HEK293 (cell line): ENCODE results near the gene EBF3.

Experiments used
- ELK4 ChIP-seq: IDR thresholded peaks from 2 replicates; pipeline ENCODE4 v1.6.1; 2011; ENCODE audit warnings: mild to moderate bottlenecking, low read depth, low read length, borderline replicate concordance
- GFI1B ChIP-seq: fragments of 450-650 bp; formaldehyde crosslinking; IDR thresholded peaks from 2 replicates; pipeline ENCODE4 v1.5.1; 2016; ENCODE audit warnings: missing biosample characterization, missing genetic modification characterization
- GLIS1 ChIP-seq: fragments of 450-650 bp; formaldehyde crosslinking; IDR thresholded peaks from 2 replicates; pipeline ENCODE4 v1.5.1; 2016; ENCODE audit warnings: missing biosample characterization, missing genetic modification characterization
- KLF9 ChIP-seq: fragments of 450-650 bp; formaldehyde crosslinking; IDR thresholded peaks from 2 replicates; pipeline ENCODE4 v1.5.1; 2016; ENCODE audit warnings: missing biosample characterization, missing genetic modification characterization, low read depth
- MZF1 ChIP-seq: fragments of 450-650 bp; formaldehyde crosslinking; IDR thresholded peaks from 2 replicates; pipeline ENCODE4 v1.5.1; 2017; ENCODE audit warnings: missing biosample characterization, missing genetic modification characterization, borderline replicate concordance
- PRDM10 ChIP-seq: fragments of 450-650 bp; formaldehyde crosslinking; IDR thresholded peaks from 2 replicates; pipeline ENCODE4 v1.5.1; 2016; ENCODE audit warnings: missing biosample characterization, missing genetic modification characterization
- SCRT1 ChIP-seq: fragments of 450-650 bp; formaldehyde crosslinking; IDR thresholded peaks from 2 replicates; pipeline ENCODE4 v1.5.1; 2016; ENCODE audit warnings: missing biosample characterization, missing genetic modification characterization, borderline replicate concordance
- ZBTB26 ChIP-seq: fragments of 450-650 bp; formaldehyde crosslinking; optimal IDR thresholded peaks from 2 replicates; pipeline ENCODE3; 2016; ENCODE audit warnings: missing biosample characterization, mild to moderate bottlenecking, missing genetic modification characterization
- ZBTB48 ChIP-seq: fragments of 450-650 bp; formaldehyde crosslinking; IDR thresholded peaks from 2 replicates; pipeline ENCODE4 v1.5.1; 2016; ENCODE audit warnings: missing biosample characterization, missing genetic modification characterization
- ZEB2 ChIP-seq: fragments of 450-650 bp; formaldehyde crosslinking; IDR thresholded peaks from 2 replicates; pipeline ENCODE4 v1.5.1; 2016; ENCODE audit warnings: missing biosample characterization, missing genetic modification characterization
- ZNF10 ChIP-seq: fragments of 450-650 bp; formaldehyde crosslinking; IDR thresholded peaks from 2 replicates; pipeline ENCODE4 v1.5.1; 2017; ENCODE audit warnings: missing biosample characterization, missing genetic modification characterization
- ZNF132 ChIP-seq: fragments of 450-650 bp; formaldehyde crosslinking; IDR thresholded peaks from 2 replicates; pipeline ENCODE4 v1.5.1; 2017; ENCODE audit warnings: missing biosample characterization, missing genetic modification characterization, borderline replicate concordance
- ZNF138 ChIP-seq: fragments of 450-650 bp; formaldehyde crosslinking; IDR thresholded peaks from 2 replicates; pipeline ENCODE4 v1.5.1; 2016; ENCODE audit warnings: missing biosample characterization, missing genetic modification characterization, borderline replicate concordance
- ZNF140 ChIP-seq: fragments of 450-650 bp; formaldehyde crosslinking; IDR thresholded peaks from 2 replicates; pipeline ENCODE4 v1.5.1; 2016; ENCODE audit warnings: missing biosample characterization, missing genetic modification characterization
- ZNF16 ChIP-seq: fragments of 450-650 bp; formaldehyde crosslinking; IDR thresholded peaks from 2 replicates; pipeline ENCODE4 v1.5.1; 2016; ENCODE audit warnings: low read depth, missing biosample characterization, missing genetic modification characterization
- ZNF175 ChIP-seq: fragments of 450-650 bp; formaldehyde crosslinking; IDR thresholded peaks from 2 replicates; pipeline ENCODE4 v1.5.1; 2016; ENCODE audit warnings: missing biosample characterization, missing genetic modification characterization
- ZNF2 ChIP-seq: fragments of 450-650 bp; formaldehyde crosslinking; IDR thresholded peaks from 2 replicates; pipeline ENCODE4 v1.5.1; 2016; ENCODE audit warnings: missing biosample characterization, missing genetic modification characterization
- ZNF202 ChIP-seq: fragments of 450-650 bp; formaldehyde crosslinking; IDR thresholded peaks from 2 replicates; pipeline ENCODE4 v1.5.1; 2016; ENCODE audit warnings: missing biosample characterization, missing genetic modification characterization, borderline replicate concordance
- ZNF211 ChIP-seq: fragments of 450-650 bp; formaldehyde crosslinking; IDR thresholded peaks from 2 replicates; pipeline ENCODE4 v1.5.1; 2016; ENCODE audit warnings: low read depth, missing biosample characterization, missing genetic modification characterization
- ZNF221 ChIP-seq: fragments of 450-650 bp; formaldehyde crosslinking; IDR thresholded peaks from 2 replicates; pipeline ENCODE4 v1.5.1; 2017; ENCODE audit warnings: missing biosample characterization, missing genetic modification characterization, borderline replicate concordance
- ZNF24 ChIP-seq: fragments of 450-650 bp; formaldehyde crosslinking; IDR thresholded peaks from 2 replicates; pipeline ENCODE4 v1.5.1; 2016; ENCODE audit warnings: missing biosample characterization, missing genetic modification characterization
- ZNF248 ChIP-seq: fragments of 450-650 bp; formaldehyde crosslinking; IDR thresholded peaks from 2 replicates; pipeline ENCODE4 v1.5.1; 2017; ENCODE audit warnings: missing biosample characterization, missing genetic modification characterization
- ZNF292 ChIP-seq: fragments of 450-650 bp; formaldehyde crosslinking; IDR thresholded peaks from 2 replicates; pipeline ENCODE4 v1.5.1; 2016; ENCODE audit warnings: low read depth, missing biosample characterization, missing genetic modification characterization, borderline replicate concordance
- ZNF37A ChIP-seq: fragments of 450-650 bp; IDR thresholded peaks from 2 replicates; pipeline ENCODE4 v1.5.1; 2018; ENCODE audit warnings: missing biosample characterization, missing genetic modification characterization
- ZNF404 ChIP-seq: fragments of 450-650 bp; formaldehyde crosslinking; IDR thresholded peaks from 2 replicates; pipeline ENCODE4 v1.5.1; 2017; ENCODE audit warnings: missing biosample characterization, missing genetic modification characterization
- ZNF416 ChIP-seq: fragments of 450-650 bp; formaldehyde crosslinking; IDR thresholded peaks from 2 replicates; pipeline ENCODE4 v1.5.1; 2016; ENCODE audit warnings: missing biosample characterization, missing genetic modification characterization
- ZNF548 ChIP-seq: fragments of 450-650 bp; formaldehyde crosslinking; IDR thresholded peaks from 2 replicates; pipeline ENCODE4 v1.5.1; 2016; ENCODE audit warnings: missing biosample characterization, missing genetic modification characterization
- ZNF549 ChIP-seq: fragments of 450-650 bp; IDR thresholded peaks from 2 replicates; pipeline ENCODE4 v1.5.1; 2018; ENCODE audit warnings: missing biosample characterization, missing genetic modification characterization, mild to moderate bottlenecking, inconsistent platforms, moderate library complexity
- ZNF610 ChIP-seq: fragments of 450-650 bp; formaldehyde crosslinking; IDR thresholded peaks from 2 replicates; pipeline ENCODE4 v1.5.1; 2016; ENCODE audit warnings: missing biosample characterization, missing genetic modification characterization, borderline replicate concordance
- ZNF626 ChIP-seq: fragments of 450-650 bp; sonication (Bioruptor Pico); formaldehyde crosslinking; IDR thresholded peaks from 2 replicates; pipeline ENCODE4 v1.5.1; 2018; ENCODE audit warnings: missing biosample characterization, missing genetic modification characterization, inconsistent platforms
- ZNF692 ChIP-seq: fragments of 450-650 bp; formaldehyde crosslinking; IDR thresholded peaks from 2 replicates; pipeline ENCODE4 v1.5.1; 2016; ENCODE audit warnings: missing biosample characterization, missing genetic modification characterization
- ZNF747 ChIP-seq: fragments of 450-650 bp; formaldehyde crosslinking; IDR thresholded peaks from 2 replicates; pipeline ENCODE4 v1.5.1; 2016; ENCODE audit warnings: missing biosample characterization, missing genetic modification characterization
- ZSCAN5A ChIP-seq: fragments of 450-650 bp; formaldehyde crosslinking; IDR thresholded peaks from 2 replicates; pipeline ENCODE4 v1.5.1; 2016; ENCODE audit warnings: missing biosample characterization, missing genetic modification characterization

The EBF3 gene

GRCh38 chr10:129962872-129963640, 1.0 kb downstream of the EBF3 start (continued):
- TF ChIP-seq ZNF2 (tag by site-specific recombination) (no peak), GFI1B (tag by site-specific recombination) (no peak), PRDM10 (tag by site-specific recombination) (no peak), ELK4 (no peak), GLIS1 (peak; percentile 55), ZNF248 (tag by site-specific recombination) (no peak), ZEB2 (tag by site-specific recombination) (0 out of 2 replicates have a peak, but pooled peaks have one; percentile 37), ZNF747 (tag by site-specific recombination) (no peak), ZNF140 (no peak), ZNF202 (tag by site-specific recombination) (no peak), ZNF211 (tag by site-specific recombination) (no peak), ZNF221 (tag by site-specific recombination) (no peak), ZNF610 (tag by site-specific recombination) (no peak), ZNF16 (tag by site-specific recombination) (no peak), ZBTB26 (peak; percentile 55), SCRT1 (no peak), ZNF175 (no peak), ZNF548 (tag by site-specific recombination) (no peak), ZNF692 (tag by site-specific recombination) (peak; percentile 40; the same call in 1 of the 2 replicates), ZNF626 (tag by site-specific recombination) (no peak), KLF9 (tag by site-specific recombination) (no peak), ZNF138 (tag by site-specific recombination) (no peak), MZF1 (tag by site-specific recombination) (no peak), ZNF549 (tag by site-specific recombination) (no peak), ZNF132 (tag by site-specific recombination) (no peak), ZNF10 (tag by site-specific recombination) (no peak), ZNF404 (tag by site-specific recombination) (no peak), ZBTB48 (tag by site-specific recombination) (no peak), ZNF292 (no peak), ZSCAN5A (tag by site-specific recombination) (no peak), ZNF24 (tag by site-specific recombination) (no peak), ZNF37A (tag by site-specific recombination) (no peak), ZNF416 (no peak)
